ENCODE measurements around the gene CALML5. TPM values are rescaled to one million over a fixed set of nuclear protein-coding genes. Genes with fewer than 3 reads are reported as not detected.

The CALML5 gene
- total RNA-seq, 1 donor from 2014 or later: not detected

DNA sequence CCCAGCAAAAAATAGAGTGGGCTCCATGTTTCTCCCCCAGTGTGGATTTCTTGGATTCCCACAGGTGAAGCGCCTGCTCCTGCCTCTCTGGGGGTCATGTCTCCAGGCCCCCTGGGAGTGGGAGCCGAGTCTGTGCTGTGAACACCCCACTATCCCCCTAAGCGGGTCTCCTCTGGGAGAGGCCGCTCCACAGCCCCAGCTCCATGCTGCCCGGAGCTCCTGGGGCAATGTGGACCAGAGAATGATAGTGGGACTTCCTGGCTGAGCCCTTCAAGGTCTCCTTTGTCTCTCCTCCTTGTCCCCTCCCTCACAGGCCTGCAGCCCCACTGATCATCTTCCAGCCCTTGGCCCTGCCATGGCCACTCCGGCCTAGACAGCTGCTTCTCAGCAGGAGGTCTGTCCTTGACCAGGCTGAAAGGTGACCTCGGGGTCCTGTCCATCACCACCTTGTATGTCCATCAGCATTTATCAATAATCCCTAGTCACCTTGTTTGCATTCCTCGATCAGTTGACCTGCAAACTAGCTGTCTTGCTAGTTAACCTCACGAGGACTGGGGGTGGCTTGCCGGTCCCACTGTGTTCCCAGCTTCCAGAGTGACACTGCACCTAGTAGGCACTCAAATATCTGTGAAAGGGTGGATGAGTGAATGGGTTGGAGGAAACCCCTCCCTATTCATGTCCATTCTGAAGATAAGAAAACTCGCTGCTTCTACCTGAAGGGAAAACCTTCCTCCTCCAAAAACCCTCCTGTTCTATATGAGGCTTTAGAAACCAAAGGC, 24.6 kb upstream of the CALML5 start:
- ATAC-seq (no peak), DNase-seq (ENCODE audit: missing footprints) (no peak)
- intact Hi-C loops (cut with DNase I): no loop called here

DNA sequence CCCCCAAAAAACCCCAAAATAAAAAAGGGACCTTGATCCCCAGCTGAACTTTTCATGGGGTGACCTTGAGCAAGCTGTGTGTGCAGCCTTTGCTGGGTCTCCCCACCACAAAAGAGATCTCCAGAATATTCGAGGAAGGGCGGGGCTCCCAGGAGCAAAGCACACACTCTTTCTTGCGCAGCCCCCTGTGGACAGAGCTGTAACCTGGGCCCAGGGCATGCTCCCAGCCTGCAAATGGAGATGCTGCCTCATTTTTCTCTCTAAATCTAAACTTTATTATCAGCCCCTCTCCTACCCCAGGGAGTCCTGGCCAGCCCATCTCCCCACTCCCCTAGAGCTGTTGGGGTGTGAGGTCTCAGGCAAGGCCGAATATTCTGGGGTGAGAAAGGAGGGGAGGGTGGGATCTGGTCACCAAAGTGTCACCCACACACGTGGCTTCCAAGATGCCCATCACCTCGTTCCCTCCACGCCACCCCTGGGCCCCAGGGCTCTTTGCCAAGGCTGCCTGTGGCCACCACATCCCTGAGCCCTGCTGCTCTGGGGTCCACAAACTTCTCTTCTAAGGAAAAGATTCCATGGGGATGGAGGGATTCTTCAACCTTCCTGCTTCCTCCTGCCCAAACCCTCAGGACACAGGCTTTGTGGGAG, 23.7 kb upstream of the CALML5 start:
- DNase-seq (ENCODE audit: missing footprints) (no peak), ATAC-seq (no peak)
- intact Hi-C loops (cut with DNase I): no loop called here

DNA sequence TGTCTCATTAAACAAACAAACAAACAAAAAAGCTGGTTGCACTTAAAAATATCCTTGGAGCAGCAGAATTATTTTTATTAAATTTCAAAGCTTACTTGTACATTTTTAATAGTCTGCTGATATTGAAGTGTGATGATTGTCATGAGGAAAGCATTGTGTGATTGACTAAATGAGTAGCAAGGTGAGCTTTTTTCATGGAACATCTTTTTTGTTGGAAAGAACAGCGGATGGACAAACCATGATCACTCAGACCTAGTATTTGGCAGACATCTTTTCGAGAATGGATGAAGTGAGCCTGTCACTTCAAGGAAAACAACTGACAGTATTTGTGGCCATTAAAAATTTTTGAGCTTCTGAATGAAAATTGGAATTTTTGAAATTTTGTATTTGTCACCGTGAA, 19.7 kb upstream of the CALML5 start:
- ATAC-seq (no peak), DNase-seq (ENCODE audit: missing footprints) (no peak)
- intact Hi-C loops (cut with DNase I): no loop called here

DNA sequence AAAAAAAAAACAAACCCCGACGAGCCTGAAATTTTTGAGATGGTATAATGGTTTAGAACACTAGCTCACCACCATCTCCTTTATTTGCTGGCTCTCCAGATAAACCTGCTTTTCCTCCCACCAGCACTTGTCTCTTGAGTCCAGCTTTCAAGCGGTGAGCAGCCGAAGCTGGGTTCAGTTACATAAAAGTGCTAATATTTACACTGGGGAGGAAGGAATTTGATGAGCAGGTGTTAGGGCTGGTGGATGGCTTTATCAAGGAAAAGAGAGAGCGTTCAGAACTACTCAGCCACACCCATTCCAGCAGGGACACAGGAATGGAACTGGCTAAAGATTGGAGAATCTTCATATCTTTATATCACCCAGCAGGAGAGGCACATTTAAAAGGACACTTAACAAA, 18.8 kb upstream of the CALML5 start:
- DNase-seq (ENCODE audit: missing footprints) (no peak), ATAC-seq (no peak)
- intact Hi-C loops (cut with DNase I): no loop called here

DNA sequence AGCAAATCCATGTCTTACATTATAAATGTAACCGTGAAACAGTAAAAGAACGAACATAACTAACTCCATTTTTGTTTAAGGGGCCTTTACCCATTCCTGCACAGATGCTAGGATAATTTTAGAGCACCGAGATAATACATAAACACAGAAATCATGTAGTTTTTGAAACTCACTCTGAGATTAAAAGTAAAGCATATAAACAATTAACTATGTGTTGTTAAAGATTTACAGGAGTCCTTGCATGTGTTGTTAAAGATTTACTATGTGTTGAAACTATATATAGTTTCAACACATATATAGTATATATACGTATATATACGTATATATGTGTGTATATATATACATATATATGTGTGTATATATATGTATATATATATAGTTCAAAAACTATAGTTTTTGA, 18.2 kb upstream of the CALML5 start:
- ATAC-seq (no peak), DNase-seq (ENCODE audit: missing footprints) (no peak)
- intact Hi-C loops (cut with DNase I): no loop called here

DNA sequence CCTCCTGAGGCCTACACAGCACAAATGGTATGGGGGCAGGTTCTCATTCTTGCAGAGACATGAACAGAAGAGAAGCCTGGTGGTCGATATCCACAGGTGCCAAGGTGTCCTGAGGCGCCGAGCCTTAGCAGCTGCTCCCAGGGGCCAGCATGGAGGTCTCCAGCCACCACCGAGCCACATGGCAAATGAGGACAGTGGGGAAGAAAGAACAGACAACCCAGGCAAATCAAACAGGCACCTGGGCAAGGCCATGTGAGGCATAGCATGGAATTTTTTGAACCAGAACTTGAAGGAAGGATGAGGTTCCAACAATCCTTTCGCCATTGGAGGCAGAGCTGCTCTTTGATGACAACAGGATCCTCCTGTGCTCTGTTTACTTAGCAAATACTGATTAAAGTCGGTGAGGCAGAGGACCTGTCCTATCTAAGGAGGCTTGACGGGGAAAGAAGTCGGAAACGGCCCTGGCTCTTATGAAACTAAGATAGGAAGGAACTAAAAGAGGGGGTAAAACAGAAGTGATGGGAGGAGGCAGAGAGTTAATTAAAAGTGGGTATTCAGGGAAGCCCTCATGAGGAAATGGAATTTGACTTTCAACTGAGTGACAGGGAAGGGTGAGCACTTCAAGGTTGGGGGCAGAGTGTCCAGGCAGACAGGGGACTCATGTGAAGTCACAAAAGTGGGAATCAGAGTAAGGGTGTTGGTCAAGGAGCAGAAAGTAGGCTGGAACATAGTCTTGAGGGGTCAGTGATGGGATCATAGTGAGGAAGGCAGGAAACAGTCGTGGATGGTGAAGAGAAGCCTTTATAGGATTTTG, 16.8 kb upstream of the CALML5 start:
- no peak for DNase-seq (ENCODE audit: missing footprints)
- ATAC-seq: no peak
- intact Hi-C loops (cut with DNase I): no loop called here

DNA sequence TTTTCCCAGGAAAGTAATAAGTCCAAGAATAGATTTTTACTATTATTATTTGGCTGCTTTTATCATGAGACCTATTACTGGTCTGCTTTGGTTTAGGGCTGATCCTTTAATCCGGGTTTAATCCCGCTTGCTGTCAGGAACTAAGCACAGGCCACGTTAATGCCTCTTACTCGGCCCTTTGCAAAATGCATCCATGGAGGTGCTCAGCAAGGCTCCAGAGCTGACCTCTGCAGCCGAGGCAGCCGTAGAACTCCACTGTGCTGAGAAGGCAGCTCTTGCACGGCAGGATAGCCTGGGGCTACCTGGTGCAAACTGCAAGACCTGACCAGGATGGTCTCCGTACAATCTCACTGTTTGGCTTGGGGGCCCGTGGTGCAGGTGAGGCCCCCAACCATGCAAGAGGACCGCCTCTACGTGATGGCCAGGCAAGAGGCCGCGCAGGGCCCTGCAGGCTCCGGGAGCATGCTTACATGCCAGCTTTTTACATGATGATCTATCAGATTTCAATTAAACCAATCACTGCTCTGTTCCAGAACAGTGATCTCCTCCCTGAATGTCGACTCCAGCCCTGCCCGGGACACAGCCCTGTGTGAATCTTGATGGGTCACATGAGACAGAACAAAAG, 15.0 kb upstream of the CALML5 start:
- DNase-seq (ENCODE audit: missing footprints) (no peak), ATAC-seq (no peak)
- intact Hi-C loops (cut with DNase I): no loop called here

DNA sequence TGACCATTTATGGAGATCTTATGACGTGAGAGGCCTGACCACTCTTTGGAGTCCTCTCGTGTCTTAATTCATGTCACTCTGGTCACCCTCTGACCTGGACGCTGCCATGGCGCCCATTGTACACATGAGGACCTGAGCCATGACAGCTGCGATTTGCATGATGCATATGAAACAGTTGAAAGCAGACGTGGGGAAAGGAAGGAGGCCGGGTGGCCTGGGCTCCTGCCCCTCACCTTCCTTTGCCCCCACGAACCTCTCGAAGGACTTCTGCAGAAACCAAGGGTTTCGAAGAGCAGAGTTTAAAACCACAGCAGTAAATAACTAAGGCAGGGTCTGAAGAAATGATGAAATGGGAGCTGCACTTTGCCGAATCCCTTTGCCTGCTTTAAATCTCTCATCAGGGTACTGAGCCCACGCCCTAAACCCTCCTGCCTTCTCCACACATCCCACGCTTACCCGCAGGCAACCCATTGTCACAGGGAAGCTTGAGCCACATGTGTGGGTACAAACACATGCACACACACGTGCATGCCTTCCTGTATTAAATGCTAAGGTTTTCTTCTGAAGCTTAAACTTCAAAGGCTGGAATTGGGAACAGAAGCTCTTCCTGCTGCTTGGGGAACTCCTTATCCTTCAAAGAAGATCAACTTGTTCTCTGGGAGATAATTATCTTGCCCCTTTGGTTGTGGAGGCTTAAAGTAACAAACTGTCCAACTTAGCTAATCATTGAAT, 13.7 kb upstream of the CALML5 start:
- ATAC-seq: no peak
- intact Hi-C loops (cut with DNase I): no loop called here
- peak; percentile 25 for DNase-seq (ENCODE audit: missing footprints)

DNA sequence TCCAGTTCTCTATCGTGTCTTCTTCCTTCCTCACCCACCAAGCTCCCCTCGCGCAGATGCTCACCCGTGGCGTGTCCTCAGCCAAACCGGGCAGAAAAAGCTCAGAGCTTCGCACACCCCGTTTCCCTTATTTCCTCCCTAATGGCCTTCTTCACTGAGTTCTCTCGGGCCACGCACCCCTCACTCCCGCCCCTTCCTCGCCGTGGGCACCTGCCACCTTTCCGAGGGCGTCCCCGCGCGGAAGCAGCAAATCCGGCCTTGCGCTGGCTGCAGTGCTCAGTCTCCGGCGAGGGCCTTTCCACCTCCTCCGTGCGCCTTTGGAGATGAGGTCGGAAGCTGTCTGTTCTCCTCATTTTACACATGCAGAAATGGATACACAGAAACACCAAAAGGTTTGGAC, 13.0 kb upstream of the CALML5 start:
- intact Hi-C loops (cut with DNase I): no loop called here
- DNase-seq (ENCODE audit: missing footprints) (peak; percentile 22), ATAC-seq (no peak)

DNA sequence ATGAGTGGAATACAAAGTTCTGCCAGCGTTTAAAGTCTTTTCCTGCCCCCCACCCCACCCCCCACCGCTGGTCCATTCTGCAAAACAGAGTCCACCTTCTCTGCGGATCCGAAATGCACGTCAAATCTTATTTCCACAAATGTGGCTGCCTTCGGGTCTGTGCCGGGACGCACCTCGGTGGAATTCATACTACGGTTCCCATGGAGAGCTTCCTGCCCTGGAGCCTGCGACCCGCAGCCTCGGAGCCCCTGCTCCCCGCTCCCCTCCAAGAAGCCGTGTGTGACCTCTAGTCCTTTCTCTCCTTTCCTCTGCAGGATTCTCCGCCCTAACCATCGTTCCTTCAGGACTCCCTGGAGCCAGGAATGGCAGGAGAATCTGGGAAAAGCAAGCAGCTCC, 12.5 kb upstream of the CALML5 start:
- intact Hi-C loops (cut with DNase I): no loop called here
- ATAC-seq (no peak), DNase-seq (ENCODE audit: missing footprints) (no peak)

DNA sequence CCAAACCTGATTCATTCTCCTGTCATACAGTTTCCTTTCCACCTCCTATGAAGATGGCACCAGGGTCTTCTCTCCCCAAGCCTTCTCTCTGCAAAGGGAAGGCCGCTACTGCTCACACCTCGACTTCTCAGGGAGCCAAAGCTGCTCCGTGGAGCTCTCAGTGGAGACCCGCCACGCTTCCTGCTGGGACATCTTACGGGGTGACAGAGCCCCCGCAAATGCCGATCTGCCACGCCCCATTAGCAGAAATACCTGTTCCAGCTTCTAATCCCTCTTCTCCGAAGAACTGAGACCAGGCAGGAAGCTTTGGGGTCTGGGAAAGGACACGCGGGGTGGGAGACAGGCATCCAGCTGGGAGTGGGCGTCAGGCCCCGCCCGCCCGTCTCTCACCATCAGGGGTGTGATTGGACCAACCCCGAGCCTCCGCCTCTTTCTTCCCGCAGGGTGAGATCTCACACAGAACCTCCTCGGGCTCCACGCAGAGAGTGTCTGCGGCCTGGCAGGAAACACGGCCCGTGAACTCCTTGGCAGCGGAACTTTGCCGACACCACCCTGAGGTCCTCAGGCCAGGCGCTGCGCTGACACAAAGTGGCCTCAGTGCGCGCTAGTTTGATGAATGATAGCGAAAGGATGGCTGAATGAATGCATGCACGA, 12.0 kb upstream of the CALML5 start:
- intact Hi-C loops (cut with DNase I): no loop called here
- DNase-seq (ENCODE audit: missing footprints): no peak

DNA sequence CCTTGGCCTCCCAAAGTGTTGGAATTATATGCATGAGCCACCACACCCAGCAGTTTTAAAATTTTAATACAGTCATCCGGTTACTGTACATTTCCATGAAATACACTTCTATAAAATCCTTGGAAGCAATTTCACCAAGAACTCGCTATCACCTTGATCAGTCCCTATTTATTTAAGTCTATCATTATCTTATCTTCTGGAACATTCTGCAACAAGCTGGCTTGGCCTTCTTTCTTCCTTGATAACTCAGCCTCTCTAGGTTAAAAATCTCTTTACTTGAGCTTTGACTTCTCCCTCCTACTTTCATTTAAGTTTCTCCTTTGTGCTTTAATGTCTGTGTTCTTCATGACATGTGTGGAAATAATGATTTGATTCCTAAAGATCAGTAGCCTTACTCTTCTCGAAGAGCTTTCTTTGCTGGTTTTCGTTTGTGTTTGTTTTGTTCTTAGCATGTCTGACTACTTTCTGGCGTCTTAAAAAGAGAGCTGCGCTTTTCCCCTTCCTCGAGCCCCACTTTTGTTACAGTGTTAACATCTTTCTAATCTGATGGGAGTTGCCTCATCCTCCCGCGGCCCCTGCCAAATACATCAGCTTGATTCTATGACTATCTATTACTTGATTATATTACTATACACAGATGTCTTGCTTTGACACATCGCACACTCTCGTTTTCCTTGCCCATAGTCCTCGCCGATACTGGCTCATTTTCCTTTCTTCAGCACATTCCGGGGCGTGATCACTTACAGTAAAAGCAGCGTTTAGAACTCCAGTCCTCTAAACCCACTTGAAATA, 11.1 kb upstream of the CALML5 start:
- ATAC-seq (no peak), DNase-seq (ENCODE audit: missing footprints) (no peak)
- intact Hi-C loops (cut with DNase I): no loop called here

More for the DNA sequence above, 12.0 kb upstream of the CALML5 start:
- no peak for ATAC-seq

DNA sequence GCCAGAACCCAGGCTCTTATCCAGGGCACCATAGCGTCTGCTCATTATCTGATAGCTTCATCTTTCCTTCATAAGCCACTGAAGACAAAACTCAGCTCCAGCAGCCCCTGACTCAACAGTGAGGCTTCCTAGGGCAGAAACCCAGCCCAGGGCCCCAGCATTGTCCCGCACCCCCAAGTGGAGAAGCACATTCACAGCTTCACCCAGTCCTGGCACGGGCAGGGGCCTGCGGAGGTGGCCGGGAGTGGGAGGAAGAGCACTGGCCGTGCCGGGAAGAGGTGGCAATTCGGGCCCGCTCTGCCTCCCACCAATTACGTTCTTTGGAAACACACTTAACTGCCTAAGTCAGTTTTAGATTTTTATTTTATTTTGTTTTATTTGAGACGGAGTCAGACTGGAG, 10.3 kb upstream of the CALML5 start:
- peak; percentile 53 for DNase-seq (ENCODE audit: missing footprints)
- no peak for ATAC-seq
- intact Hi-C loops (cut with DNase I): no loop called here

DNA sequence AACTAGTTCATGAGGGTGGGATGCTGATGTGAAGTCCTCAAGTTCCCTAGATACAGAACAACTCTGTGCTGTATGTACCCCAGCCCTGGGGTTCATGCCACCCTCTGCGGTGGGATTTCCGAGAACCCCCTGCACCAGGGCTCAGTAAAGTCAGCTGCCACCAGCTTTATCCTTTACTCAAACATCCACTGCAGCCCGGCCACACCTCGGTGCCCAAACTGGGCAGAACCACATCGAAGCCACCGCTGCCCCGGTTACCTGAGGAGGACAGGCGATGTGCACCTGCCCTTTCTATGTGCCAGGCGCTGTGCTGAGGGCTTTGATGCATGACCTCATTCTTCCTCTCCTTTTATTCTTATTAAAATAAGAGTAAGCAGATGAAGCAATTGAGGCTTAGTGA, 9.9 kb upstream of the CALML5 start:
- DNase-seq (ENCODE audit: missing footprints) (no peak), ATAC-seq (no peak)
- intact Hi-C loops (cut with DNase I): no loop called here

DNA sequence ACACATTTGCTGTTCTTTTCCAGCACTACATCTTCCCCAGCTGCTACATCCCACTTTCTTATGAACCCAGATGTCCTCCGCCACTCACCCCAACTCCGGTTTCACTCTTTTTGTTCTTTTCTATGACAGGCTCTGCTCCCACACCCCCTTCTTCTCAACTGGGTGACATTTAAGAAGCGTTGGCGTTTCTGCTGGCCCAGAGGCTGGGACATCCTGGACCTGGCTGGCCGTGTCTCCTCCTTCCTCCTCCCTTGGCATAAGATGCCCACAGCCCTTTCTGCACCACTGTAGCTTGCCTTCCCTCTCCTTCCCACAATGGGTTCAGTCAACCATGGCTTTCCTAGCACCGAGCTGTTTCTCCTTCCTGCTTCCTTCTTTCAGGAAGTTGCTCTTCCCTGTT, 9.4 kb upstream of the CALML5 start:
- ATAC-seq (no peak), DNase-seq (ENCODE audit: missing footprints) (no peak)
- intact Hi-C loops (cut with DNase I): no loop called here

DNA sequence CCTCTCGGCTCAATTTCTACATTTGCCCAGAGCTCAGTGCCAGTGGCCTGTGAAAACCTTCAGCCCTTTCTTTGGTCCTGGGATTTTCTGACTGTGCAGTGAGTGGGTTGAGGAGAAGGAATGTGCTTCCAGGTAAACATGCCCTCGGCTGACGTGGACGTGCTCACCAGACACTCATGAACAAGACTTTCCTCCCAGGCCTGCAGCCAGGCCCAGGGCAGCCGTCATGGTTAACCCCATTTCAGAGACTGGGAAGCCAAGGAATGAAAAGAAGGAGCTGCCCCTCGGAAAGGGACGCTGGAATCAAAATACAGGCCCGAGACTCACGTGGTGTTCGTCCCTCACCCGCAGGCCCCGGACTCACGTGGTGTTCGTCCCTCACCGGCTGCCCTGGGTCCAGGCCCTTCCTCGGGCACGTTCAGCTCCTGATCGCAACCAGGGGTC, 8.8 kb upstream of the CALML5 start:
- no peak for ATAC-seq
- no peak for DNase-seq (ENCODE audit: missing footprints)
- intact Hi-C loops (cut with DNase I): no loop called here

DNA sequence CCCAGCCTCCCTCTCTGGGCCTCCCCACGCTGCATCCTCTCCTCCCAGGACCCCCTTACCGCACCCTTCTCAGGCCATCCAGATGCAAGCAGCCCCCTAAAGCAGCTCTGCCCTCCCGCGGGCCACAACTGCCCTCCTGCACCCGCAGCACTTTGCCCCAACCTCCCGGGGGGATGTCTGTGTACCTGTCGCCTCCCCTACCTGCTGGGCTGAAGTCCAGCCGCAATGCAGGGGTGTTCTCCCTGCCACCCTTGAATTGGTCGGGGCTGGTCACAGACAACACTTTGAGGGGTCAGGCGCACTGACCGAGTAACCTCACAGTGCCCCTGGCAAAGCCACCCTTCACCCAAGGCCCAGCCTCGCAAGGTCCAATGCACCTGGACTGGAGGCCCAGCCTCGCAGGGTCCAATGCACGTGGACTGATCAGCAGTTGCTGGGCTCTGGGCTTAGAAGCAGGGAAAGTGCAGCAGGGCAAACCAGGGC, 8.3 kb upstream of the CALML5 start:
- DNase-seq (ENCODE audit: missing footprints) (no peak), ATAC-seq (no peak)
- intact Hi-C loops (cut with DNase I): no loop called here

Measured in Right ventricle myocardium inferior (tissue), 1 donor.